HG02885 (cell line): ENCODE data around the gene FOXD4L6.
A peak's percentile ranks its signal among the peaks of the same experiment; 100 is the strongest.
"Not testable (repeated sequence)": the region's sequence is repeated elsewhere in the genome, so short reads cannot be mapped to it uniquely, and the experiment has no call there.

ENCODE experiments used
- ATAC-seq: cut with Tn5 transposase; IDR thresholded peaks from one replicate; pipeline ENCODE4 v1.9.1; 2021; ENCODE audit warnings: mild to moderate bottlenecking; ENCODE audit not compliant: unreplicated experiment, poor library complexity

FOXD4L6 gene

DNA sequence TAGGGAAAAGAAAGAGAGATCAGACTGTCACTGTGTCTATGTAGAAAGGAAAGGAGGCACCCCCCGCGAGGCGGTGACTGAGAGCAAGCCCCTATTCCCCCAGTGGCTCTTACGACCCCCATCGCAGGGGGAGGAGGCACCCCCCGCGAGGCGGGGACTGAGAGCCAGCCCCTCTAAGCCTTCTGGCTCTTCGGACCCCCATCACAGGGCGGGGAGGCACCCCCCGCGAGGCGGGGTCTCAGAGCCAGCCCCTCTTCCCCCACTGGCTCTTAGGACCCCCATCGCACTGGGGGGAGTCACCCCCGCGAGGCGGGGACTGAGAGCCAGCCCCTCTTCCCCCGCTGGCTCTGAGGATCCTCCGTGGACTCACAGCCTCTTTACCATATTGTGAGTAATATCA, 23.9 kb downstream of the FOXD4L6 start:
- ATAC-seq: not testable (repeated sequence)

- not testable (repeated sequence) for ATAC-seq
Observed at GRCh38 chr9:41100508-41100907, 28.0 kb downstream of the FOXD4L6 start.

- ATAC-seq: not testable (repeated sequence)
Observed at GRCh38 chr9:41098759-41099158, 29.7 kb downstream of the FOXD4L6 start.

DNA sequence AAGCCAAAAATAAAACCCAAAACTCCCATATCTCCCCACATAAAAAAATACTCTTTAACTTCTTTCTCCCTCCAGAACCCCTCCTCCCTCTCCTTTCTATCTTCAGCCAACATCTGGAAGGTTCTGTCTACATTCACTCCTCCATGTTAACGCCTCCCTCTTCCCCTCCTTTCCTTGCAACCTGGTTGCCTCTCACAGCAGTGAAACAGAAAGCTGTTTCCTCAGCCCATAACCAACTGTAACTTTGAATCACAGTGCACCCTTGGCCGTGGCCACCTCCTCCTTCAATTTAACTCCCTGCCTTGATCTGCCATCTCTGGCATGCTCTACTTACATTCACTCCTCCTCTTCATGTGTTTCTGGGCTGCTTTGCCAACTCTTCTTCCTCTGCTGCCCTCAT, 33.4 kb downstream of the FOXD4L6 start:
- ATAC-seq: peak; percentile 54

DNA sequence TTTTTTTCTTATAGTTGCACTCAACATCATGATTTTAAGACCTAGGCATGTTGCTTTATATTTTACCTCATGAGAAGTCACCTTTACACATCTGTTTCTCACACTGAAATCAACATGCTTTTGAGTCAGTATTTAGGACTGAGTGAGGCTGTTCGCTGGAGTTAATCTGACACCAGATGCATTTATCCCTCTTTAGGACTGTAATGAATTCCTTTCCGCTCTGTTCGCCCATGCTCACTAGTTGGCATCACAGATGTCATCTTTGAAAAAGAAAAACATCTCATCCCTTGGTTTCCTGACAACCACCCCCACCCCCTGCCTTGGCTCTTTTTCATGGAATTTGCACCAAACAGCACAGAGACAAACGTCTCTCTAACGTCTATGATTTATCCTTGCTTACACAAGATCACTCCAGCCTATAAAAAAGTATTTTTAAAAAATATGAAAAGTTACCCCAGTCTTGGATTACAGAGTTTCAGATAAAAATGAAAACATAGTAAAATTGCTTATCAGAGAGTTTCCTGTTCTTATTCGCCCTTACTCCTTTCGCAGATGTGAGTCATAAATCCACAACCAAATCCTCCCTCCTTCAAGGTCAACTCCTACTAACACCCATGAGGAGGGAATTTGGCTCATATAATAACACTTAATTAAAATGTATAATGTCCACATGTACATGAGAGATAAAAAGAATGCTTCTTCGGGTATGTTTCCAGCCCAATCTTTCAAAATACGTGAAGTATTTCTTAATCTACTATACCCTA, 34.3 kb downstream of the FOXD4L6 start:
- not testable (repeated sequence) for ATAC-seq

DNA sequence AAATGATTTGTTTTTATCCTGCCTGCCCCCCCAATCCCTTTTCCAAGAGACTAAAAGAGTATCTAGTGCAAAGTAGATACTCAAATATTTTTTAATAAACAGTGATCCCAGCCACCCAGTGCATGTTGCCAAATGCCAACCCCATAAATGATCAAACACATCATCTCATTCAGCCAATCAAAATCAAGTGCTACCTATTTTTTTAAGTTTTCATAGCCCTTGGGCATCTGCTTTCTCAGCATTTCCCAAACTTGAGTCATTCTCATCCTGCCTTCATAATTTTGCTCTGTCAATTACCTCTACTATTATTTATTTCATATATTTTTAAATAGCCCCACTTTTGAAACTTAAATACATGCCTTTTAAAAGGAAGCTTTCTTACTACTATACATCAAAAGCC, 37.6 kb downstream of the FOXD4L6 start:
- not testable (repeated sequence) for ATAC-seq

GRCh38 chr9:41090386-41090785, 38.1 kb downstream of the FOXD4L6 start:
- ATAC-seq: not testable (repeated sequence)

GRCh38 chr9:41088450-41089059, 39.9 kb downstream of the FOXD4L6 start:
- ATAC-seq: peak; percentile 71

GRCh38 chr9:41087929-41088328, 40.6 kb downstream of the FOXD4L6 start:
- ATAC-seq: not testable (repeated sequence)

DNA sequence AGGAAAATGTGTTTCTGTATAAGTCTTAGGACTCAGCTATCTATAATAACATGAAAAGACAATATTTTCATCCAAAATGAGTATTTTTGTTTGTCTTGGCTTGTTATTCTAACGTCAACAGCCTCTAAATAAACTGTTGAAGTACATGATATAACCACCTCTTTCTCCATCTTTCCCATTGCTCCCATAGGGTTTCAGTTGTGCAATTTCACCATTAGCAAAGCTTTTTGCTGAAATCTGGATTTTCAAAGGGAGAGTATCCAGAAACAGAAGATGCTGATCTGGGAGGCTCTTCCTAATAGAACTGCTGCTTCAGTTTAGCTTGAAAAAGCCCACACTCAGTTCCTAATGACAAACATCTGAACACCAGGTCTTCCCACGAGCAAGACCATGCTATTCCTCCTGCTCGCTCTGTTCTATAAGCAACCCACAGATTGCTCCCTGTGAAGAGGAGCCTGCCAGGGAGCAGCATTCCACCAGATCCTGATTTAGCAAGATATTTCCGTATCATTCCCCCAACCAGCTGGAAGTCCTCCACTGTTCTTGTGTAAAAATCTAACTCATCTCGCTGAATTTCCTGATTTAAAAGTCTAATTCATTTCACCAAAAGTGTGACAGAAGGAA, 41.2 kb downstream of the FOXD4L6 start:
- ATAC-seq: not testable (repeated sequence)

DNA sequence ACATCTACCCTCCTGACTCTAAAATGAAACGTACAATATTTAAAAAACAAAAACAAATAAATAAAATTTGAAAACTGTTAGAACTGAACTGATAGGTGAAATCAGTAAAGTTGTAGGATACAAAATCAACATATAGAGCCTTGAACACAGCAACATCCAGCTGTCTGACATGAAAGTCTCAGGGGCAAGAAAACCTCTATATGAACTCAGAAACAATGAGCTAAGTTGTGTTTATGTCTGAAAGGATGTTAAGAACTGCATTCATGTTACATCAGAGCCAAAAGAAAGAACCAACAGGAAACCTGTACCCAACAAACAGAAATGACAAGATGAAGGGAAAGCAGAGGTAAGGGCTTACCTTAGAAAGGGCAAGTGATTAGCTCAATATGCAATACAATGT, 41.8 kb downstream of the FOXD4L6 start:
- ATAC-seq: peak; percentile 11

GRCh38 chr9:41086215-41086614, 42.3 kb downstream of the FOXD4L6 start:
- peak; percentile 60 for ATAC-seq

GRCh38 chr9:41082358-41082757, 46.1 kb downstream of the FOXD4L6 start:
- not testable (repeated sequence) for ATAC-seq

DNA sequence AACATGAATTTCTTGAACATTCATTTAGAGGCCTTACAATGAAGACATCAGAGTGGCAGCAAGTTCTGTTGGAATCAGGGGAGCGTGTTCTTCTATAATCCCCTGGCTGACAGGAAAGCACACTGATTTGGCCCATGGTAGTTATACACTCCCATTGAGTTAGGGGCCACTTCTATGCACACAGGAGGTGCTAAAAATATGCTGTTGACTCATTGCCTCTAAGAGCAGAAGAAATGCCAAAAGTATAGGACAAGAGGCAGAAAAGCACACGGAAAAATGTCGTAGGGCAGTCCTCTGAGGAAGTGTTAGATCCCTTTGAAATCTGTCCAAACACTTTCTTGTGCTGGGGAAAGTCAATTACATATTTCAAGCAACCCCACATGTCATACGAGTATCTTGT, 49.0 kb downstream of the FOXD4L6 start:
- ATAC-seq: not testable (repeated sequence)

GRCh38 chr9:41077586-41077985, 50.9 kb downstream of the FOXD4L6 start:
- ATAC-seq: not testable (repeated sequence)
